ENCODE measurements around the gene GORASP2.

GORASP2 gene

GRCh38 chr2:170932948-170933347 lies 3.9 kb downstream of the GORASP2 start:
- no peaks in the 10 kb centered on the region for H3K27me3 Mint-ChIP-seq
- H3K4me3 Mint-ChIP-seq, result no peak overlapping the region
- H3K9me3 Mint-ChIP-seq, result peaks cover 3% of the 10 kb centered on the region
- H3K27ac Mint-ChIP-seq, result no peak overlapping the region
- H3K36me3 Mint-ChIP-seq, result peaks cover 12% of the 10 kb centered on the region
- peaks cover 57% of the 10 kb centered on the region for H3K4me1 Mint-ChIP-seq
- no peak for ATAC-seq

GRCh38 chr2:170937709-170938379 lies 8.8 kb downstream of the GORASP2 start:
- H3K27me3 Mint-ChIP-seq, result no peaks in the 10 kb centered on the region
- H3K4me1 Mint-ChIP-seq, result peaks cover 61% of the 10 kb centered on the region
- H3K9me3 Mint-ChIP-seq, result no peaks in the 10 kb centered on the region
- no peak for ATAC-seq
- no peak overlapping the region for H3K4me3 Mint-ChIP-seq
- no peak overlapping the region for H3K27ac Mint-ChIP-seq
- peaks cover 23% of the 10 kb centered on the region for H3K36me3 Mint-ChIP-seq

- Mint-ChIP-seq H3K9me3 (no peaks in the 10 kb centered on the region), H3K4me1 (peaks cover 54% of the 10 kb centered on the region), H3K4me3 (no peak overlapping the region), H3K27me3 (no peaks in the 10 kb centered on the region), H3K27ac (no peak overlapping the region), H3K36me3 (peaks cover 20% of the 10 kb centered on the region)
- no peak for ATAC-seq
These were observed 11.0 kb downstream of the GORASP2 start for GRCh38 chr2:170940066-170940465.

GRCh38 chr2:170942615-170943014 lies 13.6 kb downstream of the GORASP2 start:
- H3K27ac Mint-ChIP-seq, result no peak overlapping the region
- H3K4me1 Mint-ChIP-seq, result peaks cover 55% of the 10 kb centered on the region
- no peak for ATAC-seq
- H3K4me3 Mint-ChIP-seq, result no peak overlapping the region
- H3K9me3 Mint-ChIP-seq, result no peaks in the 10 kb centered on the region
- no peaks in the 10 kb centered on the region for H3K27me3 Mint-ChIP-seq
- peaks cover 19% of the 10 kb centered on the region for H3K36me3 Mint-ChIP-seq

GRCh38 chr2:170943041-170943440 lies 14.0 kb downstream of the GORASP2 start:
- no peak overlapping the region for H3K27ac Mint-ChIP-seq
- no peaks in the 10 kb centered on the region for H3K27me3 Mint-ChIP-seq
- no peak for ATAC-seq
- H3K4me1 Mint-ChIP-seq, result peaks cover 57% of the 10 kb centered on the region
- no peak overlapping the region for H3K4me3 Mint-ChIP-seq
- H3K9me3 Mint-ChIP-seq, result no peaks in the 10 kb centered on the region
- peaks cover 20% of the 10 kb centered on the region for H3K36me3 Mint-ChIP-seq

- peaks cover 20% of the 10 kb centered on the region for H3K36me3 Mint-ChIP-seq
- no peak overlapping the region for H3K27ac Mint-ChIP-seq
- no peak for ATAC-seq
- peaks cover 55% of the 10 kb centered on the region for H3K4me1 Mint-ChIP-seq
- H3K27me3 Mint-ChIP-seq, result no peaks in the 10 kb centered on the region
- no peaks in the 10 kb centered on the region for H3K9me3 Mint-ChIP-seq
- H3K4me3 Mint-ChIP-seq, result no peak overlapping the region
These were observed 14.5 kb downstream of the GORASP2 start for GRCh38 chr2:170943596-170943995.

GRCh38 chr2:170944545-170944944 lies 15.5 kb downstream of the GORASP2 start:
- no peak for ATAC-seq
- H3K36me3 Mint-ChIP-seq, result peaks cover 23% of the 10 kb centered on the region
- H3K9me3 Mint-ChIP-seq, result no peaks in the 10 kb centered on the region
- no peaks in the 10 kb centered on the region for H3K27me3 Mint-ChIP-seq
- peaks cover 50% of the 10 kb centered on the region for H3K4me1 Mint-ChIP-seq
- no peak overlapping the region for H3K4me3 Mint-ChIP-seq
- no peak overlapping the region for H3K27ac Mint-ChIP-seq

GRCh38 chr2:170949415-170949814 lies 20.4 kb downstream of the GORASP2 start:
- no peaks in the 10 kb centered on the region for H3K9me3 Mint-ChIP-seq
- no peaks in the 10 kb centered on the region for H3K27me3 Mint-ChIP-seq
- H3K4me1 Mint-ChIP-seq, result peaks cover 25% of the 10 kb centered on the region
- no peak for ATAC-seq
- peaks cover 46% of the 10 kb centered on the region for H3K36me3 Mint-ChIP-seq
- H3K27ac Mint-ChIP-seq, result no peak overlapping the region
- no peak overlapping the region for H3K4me3 Mint-ChIP-seq

GRCh38 chr2:170950221-170950761 lies 21.2 kb downstream of the GORASP2 start:
- Mint-ChIP-seq H3K4me3 (no peak overlapping the region), H3K36me3 (peaks cover 55% of the 10 kb centered on the region)
- ATAC-seq, result no peak

GRCh38 chr2:170953941-170954340 lies 24.9 kb downstream of the GORASP2 start:
- H3K27ac Mint-ChIP-seq, result no peak overlapping the region
- ATAC-seq, result no peak

More at GRCh38 chr2:170950221-170950761, 21.2 kb downstream of the GORASP2 start:
- Mint-ChIP-seq H3K27ac (peak overlapping the region; percentile 45), H3K27me3 (no peaks in the 10 kb centered on the region), H3K9me3 (no peaks in the 10 kb centered on the region), H3K4me1 (peaks cover 30% of the 10 kb centered on the region)

GRCh38 chr2:170963386-170963785 lies 34.3 kb downstream of the GORASP2 start:
- no peak overlapping the region for H3K27ac Mint-ChIP-seq
- H3K4me1 Mint-ChIP-seq, result no peaks in the 10 kb centered on the region
- ATAC-seq, result no peak
- H3K36me3 Mint-ChIP-seq, result peaks cover 56% of the 10 kb centered on the region
- H3K4me3 Mint-ChIP-seq, result no peak overlapping the region
- no peaks in the 10 kb centered on the region for H3K27me3 Mint-ChIP-seq
- H3K9me3 Mint-ChIP-seq, result no peaks in the 10 kb centered on the region

More at GRCh38 chr2:170953941-170954340, 24.9 kb downstream of the GORASP2 start:
- no peak overlapping the region for H3K4me3 Mint-ChIP-seq
- H3K27me3 Mint-ChIP-seq, result no peaks in the 10 kb centered on the region
- peaks cover 22% of the 10 kb centered on the region for H3K4me1 Mint-ChIP-seq
- peaks cover 68% of the 10 kb centered on the region for H3K36me3 Mint-ChIP-seq
- no peaks in the 10 kb centered on the region for H3K9me3 Mint-ChIP-seq

- H3K27ac Mint-ChIP-seq, result no peak overlapping the region
- H3K4me1 Mint-ChIP-seq, result no peaks in the 10 kb centered on the region
- H3K4me3 Mint-ChIP-seq, result no peak overlapping the region
- H3K9me3 Mint-ChIP-seq, result no peaks in the 10 kb centered on the region
- H3K36me3 Mint-ChIP-seq, result peaks cover 53% of the 10 kb centered on the region
- H3K27me3 Mint-ChIP-seq, result no peaks in the 10 kb centered on the region
- ATAC-seq, result no peak
These were observed 36.6 kb downstream of the GORASP2 start for GRCh38 chr2:170965446-170966225.

GRCh38 chr2:170966648-170967396 lies 37.8 kb downstream of the GORASP2 start:
- no peaks in the 10 kb centered on the region for H3K9me3 Mint-ChIP-seq
- H3K27me3 Mint-ChIP-seq, result no peaks in the 10 kb centered on the region
- H3K4me1 Mint-ChIP-seq, result no peaks in the 10 kb centered on the region
- H3K4me3 Mint-ChIP-seq, result no peak overlapping the region
- H3K36me3 Mint-ChIP-seq, result peaks cover 51% of the 10 kb centered on the region
- no peak for ATAC-seq
- H3K27ac Mint-ChIP-seq, result no peak overlapping the region

GRCh38 chr2:170967553-170967952 lies 38.5 kb downstream of the GORASP2 start:
- ATAC-seq, result no peak
- H3K36me3 Mint-ChIP-seq, result peaks cover 44% of the 10 kb centered on the region
- peaks cover under 1% of the 10 kb centered on the region for H3K4me1 Mint-ChIP-seq
- H3K27ac Mint-ChIP-seq, result peak overlapping the region; percentile 3
- H3K9me3 Mint-ChIP-seq, result no peaks in the 10 kb centered on the region
- no peak overlapping the region for H3K4me3 Mint-ChIP-seq
- H3K27me3 Mint-ChIP-seq, result no peaks in the 10 kb centered on the region

All from stimulated activated memory B cell treated with anti-CD40 and anti-IgM and Interleukin-4, amounts not matched to agents 10 μg/mL and 1 μg/mL and 100 μg/mL, for 72 hours (primary cell).